HG03457 (cell line): ENCODE data around the gene SCUBE3.

Experiments
- ATAC-seq: cut with Tn5 transposase; IDR thresholded peaks from one replicate; pipeline ENCODE4 v1.9.1; 2021; ENCODE audit warnings: moderate number of reproducible peaks; ENCODE audit not compliant: unreplicated experiment

SCUBE3 gene

DNA sequence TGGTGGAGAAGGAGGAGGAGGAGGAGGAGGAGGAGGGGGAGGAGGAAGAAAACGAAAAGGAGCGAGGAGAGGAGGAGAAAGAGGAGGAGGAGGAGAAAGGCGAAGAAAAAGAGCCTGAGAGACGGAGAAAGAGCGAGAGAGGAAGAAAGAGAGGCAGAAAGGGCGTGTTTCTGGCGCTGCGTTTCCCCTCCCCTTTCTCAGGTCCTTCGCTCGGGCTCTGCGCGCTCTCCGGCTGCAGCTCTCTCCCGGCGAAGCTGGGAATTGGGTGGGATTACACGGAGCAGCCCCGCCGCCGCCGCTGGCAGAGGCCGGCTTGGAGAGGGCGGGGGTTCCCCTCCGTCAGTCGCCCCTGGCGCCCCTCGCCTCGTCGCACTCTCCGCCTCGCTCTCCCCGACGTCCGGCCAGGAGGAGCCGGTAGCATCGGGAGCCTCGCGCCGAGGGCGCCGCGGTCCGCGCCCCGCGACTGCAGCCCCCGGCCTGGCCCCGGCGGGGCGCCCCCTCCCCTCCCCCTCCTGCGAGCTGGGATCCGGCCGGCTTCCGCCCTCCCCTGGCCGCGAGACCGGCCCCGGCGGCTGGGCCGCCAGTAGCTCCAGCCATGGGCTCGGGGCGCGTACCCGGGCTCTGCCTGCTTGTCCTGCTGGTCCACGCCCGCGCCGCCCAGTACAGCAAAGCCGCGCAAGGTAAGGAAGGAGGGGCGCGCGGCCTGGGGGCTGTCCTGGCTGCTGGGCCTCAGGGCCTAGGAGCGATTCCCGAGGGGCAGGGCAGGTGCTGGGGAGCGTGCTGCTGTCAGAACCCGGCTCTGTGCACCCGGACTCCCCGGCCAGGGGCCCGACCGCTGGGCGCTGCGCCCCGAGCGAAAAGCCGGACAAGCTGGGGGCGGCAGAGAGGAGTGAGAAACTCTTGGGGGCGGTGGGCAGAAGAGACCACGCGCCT lies at the start of gene SCUBE3:
SCUBE3 (plus strand) TSS at position 133 of the 933 bp plus-strand sequence; CDS start at position 596, 463 bp downstream.
- ATAC-seq: no peak

GRCh38 chr6:35164277-35164676 lies 49.5 kb upstream of the SCUBE3 start:
- no peak for ATAC-seq

- no peak for ATAC-seq
Observed at GRCh38 chr6:35164868-35165267, 48.9 kb upstream of the SCUBE3 start.

DNA sequence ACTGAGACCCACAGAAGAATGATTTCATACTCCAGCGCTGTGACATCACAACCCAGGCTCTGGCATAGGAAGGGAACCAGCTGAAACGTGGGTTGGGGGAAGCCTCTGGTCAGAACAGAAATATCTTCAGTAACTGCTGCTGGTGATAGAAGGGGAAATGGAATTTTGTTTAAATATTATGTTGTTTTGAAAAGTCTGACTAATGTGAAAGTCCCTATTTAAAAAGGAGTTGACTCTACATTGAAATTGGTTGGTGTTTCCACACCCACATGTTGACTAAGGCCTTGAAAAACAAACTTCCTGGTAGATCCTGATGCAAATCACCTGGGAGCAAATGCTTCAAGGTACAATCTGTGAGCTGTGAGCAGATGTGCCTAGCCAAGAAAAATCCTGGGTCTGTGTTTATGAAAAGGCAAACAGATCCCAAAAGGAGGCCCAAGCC lies 48.1 kb upstream of the SCUBE3 start:
- ATAC-seq: no peak

DNA sequence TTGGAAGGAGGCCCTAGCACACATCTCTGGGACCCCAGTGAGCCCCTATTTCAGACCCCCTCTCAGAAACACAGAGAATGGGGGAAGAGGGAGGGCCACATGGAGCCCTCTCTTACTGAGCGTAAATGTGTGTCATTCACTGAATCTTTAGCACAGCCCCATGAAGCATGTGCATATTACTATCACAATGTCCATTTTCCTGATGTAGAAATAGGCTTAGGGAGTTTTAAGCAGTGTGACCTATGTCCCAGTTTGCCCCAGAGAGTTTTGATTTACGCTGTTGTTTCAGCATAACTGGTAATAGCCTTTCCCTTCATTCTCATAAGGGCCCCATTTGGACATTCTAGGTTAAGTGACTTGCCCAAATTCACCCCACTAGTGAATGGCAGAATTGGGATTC lies 47.6 kb upstream of the SCUBE3 start:
- no peak for ATAC-seq

- no peak for ATAC-seq
Observed at GRCh38 chr6:35166520-35166919, 47.2 kb upstream of the SCUBE3 start.

DNA sequence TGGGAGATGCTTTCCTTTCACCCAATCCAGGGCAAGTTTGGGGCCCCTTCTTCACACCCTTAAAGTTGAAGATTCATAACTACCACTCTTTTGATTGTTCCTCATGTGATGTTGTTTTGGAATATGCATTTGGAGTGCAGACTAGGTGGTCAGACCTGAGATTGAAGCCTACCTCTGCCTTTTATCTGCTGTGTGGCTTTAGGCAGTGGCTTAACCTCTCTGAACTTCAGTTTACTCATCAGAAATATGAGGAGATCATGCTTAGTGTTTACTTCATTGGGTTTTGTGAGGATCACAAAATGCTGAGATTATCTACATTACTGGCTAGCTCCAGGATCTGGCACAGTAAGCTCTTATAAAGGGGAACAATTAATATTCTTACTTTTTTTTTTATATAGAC lies 46.3 kb upstream of the SCUBE3 start:
- no peak for ATAC-seq

DNA sequence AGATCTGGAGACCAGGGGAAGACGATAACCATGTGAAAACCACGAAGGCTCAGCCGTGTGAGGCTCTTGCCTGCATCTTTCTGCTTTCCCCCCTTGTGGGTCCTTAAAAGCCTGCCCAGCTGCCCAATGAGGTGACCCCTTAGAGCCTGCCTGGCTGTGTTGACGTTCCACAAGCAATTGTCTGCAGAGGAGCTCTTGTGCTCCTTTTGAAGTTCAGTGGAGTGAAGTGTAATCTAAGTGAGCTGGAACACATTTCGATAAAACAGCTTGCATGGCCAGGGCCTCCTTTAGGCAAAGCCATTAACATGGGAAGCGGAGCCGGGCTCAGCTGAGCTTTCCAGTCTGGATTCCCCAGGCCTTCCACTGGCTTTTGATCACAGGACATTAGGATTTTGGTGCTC lies 45.3 kb upstream of the SCUBE3 start:
- no peak for ATAC-seq

DNA sequence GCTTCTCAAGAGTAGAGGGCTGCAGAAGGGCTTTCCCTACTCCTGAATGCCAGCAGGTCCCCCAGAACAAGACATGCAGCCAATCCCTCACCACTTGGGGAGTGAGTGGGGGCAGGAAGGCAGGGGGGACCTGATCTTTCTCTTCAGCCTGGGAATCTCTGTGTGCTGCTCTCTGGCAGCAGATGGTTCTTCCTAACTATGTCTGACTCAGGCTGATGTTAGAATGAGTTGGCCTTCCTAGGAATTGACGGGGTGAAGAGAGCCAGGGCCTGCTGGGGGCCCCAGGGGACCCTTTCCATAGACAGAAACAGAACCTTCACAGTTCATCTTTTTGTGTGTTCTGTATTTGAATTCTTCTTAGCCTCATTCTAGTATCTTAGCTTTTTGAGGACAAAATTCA lies 43.6 kb upstream of the SCUBE3 start:
- no peak for ATAC-seq

GRCh38 chr6:35170891-35171290 lies 42.9 kb upstream of the SCUBE3 start:
- no peak for ATAC-seq

- ATAC-seq: no peak
Observed at GRCh38 chr6:35173044-35173426, 40.7 kb upstream of the SCUBE3 start.

DNA sequence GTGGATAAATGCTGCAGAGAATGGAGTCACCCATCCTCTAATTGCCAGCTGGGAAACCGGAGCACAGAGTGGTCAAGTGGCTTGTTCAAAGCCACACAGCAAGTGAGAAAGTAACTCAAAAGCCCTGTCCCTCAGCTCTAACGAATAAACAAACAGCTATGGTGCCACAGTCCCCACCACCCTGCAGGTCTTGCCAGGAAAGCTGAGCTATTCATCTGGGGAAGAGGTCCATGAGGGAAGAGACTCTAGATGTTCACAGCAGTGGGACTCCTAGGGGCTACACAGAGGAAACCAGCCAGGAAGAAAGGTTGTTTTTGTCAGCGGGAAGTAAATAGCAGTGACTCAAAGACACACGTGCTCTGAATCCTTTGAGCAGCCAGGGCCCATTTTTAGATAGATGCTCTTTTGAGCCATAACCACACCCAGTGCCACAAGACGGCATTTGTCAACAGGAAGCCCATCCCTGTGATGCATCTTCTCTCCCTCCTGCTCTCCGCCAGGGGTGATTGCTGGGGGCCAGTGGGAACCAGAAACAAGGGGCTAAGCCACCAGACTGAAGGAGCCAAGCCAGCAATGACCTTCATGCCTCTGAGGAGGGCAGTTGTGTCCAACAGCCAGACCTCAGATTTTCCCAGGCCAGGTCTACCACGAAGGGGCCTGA lies 40.2 kb upstream of the SCUBE3 start:
- ATAC-seq: no peak

DNA sequence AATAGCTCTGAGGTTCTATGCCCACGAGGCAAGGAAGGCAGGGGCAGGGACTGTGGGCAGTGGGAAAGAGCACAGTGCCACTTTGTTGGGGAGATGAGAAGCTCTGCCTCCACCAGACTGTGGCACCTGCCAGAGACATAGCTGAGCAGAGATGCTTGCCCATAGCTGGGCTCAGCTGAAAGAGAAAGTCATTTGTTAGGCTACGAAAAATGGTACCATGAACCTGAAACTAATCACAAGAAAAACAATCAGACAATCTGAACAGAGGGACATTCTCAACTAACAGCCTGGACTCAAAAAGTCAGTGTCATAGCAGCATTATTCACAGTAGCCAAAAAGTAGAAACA lies 39.7 kb upstream of the SCUBE3 start:
- no peak for ATAC-seq

DNA sequence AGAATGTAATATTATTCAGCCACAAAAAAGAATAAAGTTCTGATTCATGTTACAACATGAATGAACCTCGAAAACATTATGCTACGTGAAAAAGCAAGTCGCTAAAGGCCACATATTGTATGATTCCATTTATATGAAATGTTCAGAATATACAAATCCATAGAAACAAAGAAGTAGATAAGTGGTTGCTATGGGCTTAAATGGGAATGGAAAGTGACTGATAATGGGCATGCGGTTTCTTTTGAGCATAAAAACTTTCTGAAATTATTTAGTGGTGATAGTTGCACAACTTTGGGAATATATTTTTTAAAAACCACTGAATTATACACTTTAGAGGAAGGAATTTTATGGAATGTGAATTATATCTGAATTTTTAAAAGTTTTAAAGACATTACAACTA lies 39.3 kb upstream of the SCUBE3 start:
- ATAC-seq: no peak

DNA sequence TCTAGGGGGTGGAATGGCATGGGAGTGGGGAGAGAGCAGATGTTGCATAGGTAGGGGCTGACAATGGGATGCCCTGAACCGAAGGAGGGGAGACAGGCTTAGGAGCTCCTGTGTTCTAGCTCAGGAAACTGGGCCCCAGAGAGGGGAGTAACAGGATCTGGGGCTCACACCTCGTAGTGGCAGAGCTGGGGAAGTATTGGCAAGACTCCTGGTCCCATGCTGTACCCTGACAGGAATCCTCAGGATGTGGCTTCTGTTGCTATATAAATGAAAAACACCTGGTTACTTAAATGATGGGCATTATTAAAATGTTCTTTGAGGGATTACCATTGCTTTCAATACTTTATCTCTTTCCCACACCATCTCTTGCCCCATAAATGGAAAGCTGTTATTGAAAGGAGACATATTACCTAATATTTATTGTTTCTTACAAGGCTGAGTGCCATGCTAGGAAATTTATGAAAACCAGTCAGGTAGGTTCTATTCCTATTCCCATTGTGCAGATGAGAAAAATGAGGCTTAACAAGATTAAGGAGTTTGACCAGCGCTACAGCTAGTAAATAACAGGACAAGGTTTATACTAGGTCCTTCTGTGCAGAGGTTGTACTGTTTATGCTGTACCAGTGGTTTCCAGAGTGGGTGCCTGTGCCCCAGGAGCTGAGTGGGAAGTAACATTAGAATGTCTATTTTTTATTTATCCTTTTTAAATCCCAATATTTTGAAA lies 37.3 kb upstream of the SCUBE3 start:
- ATAC-seq: no peak

- no peak for ATAC-seq
Observed at GRCh38 chr6:35177157-35177556, 36.6 kb upstream of the SCUBE3 start.

DNA sequence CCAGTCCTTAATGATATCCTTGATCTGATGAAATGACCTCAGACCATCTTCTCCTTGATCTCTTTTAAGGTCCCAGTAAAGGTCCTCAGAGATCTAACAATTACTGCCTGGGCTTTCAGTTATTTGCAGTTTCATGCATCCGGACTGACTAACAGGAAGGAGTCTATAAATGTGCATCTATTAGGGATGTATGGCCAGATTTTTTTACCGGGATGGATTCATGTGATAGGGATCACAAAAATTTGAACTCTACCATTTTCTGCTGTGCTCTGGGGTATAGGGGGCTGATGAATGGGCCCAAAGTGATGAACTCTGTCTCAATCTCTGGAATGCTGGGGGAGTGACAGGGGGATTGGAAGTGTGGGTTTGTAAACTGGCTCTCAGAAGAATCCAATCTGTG lies 36.2 kb upstream of the SCUBE3 start:
- ATAC-seq: no peak

DNA sequence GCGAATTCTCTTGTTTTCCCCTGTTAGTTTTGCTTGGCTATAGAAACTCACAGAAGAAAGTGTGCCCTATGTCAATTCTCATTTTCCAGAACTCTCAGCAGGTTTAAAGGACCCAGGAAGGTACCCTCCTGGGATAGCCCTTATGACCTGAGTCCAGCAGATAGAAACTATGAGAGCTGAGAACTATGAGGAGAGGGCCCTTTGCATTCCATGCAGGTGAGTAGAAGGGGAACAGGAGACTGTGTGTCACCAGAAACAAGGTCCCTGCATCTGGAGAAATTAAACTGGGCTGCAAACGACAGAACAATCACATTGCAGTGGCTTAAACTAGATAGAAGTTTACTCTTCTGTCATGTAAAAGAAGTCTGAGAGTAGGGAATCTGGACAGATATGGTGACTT lies 35.7 kb upstream of the SCUBE3 start:
- no peak for ATAC-seq

GRCh38 chr6:35178932-35179832 lies 34.6 kb upstream of the SCUBE3 start:
- no peak for ATAC-seq

DNA sequence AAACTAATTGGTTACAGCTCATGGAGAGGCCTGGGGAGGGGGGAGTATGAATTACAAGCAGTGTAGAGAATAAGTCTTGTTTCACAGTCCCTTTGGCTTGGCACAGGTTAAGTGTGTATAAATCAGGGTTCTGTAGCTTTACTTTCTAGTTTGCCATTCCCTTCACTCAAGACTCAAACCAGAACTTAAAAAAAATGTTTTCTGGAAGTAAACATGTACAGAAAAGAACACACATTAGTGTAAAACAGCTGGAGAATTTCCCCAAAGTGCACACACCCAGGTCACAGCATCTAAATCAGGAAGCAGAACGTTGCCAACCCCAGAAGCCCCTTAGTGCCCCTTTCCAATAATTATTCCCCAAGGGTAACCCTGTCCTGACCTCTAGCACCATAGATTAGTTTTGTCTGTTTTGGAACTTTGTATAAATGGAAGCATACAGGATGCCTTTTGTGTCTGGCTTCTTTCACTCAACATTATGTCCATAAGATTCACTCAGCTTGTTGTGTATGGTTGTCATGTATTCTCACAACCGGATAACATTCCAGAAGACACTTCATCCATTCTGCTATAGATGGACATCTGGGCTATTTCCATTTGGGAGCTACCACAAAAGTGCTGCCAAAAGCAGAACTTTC lies 33.7 kb upstream of the SCUBE3 start:
- no peak for ATAC-seq
